Brain microvascular endothelial cell (primary cell): ENCODE data around the gene RGS18.
A peak's percentile ranks its signal among the peaks of the same experiment; 100 is the strongest.
"Not testable (repeated sequence)": the region's sequence is repeated elsewhere in the genome, so short reads cannot be mapped to it uniquely, and the experiment has no call there.

Experiments used
- DNase-seq: peaks from one replicate; pipeline ENCODE4 v3.0.0-alpha.2; 2020
- H3K27ac ChIP-seq: fragments of 250-450 bp; sonication (Bioruptor Pico); 2 replicates; pipeline ENCODE4 v1.5.1; 2020; ENCODE audit warnings: mild to moderate bottlenecking, moderate library complexity
- H3K27me3 ChIP-seq: fragments of 250-450 bp; sonication (Bioruptor Pico); replicated peaks from 2 replicates; pipeline ENCODE4 v1.5.1; 2020; ENCODE audit warnings: mild to moderate bottlenecking
- H3K36me3 ChIP-seq: fragments of 250-450 bp; sonication (Bioruptor Pico); replicated peaks from 2 replicates; pipeline ENCODE4 v1.5.1; 2020; ENCODE audit warnings: mild to moderate bottlenecking
- H3K4me3 ChIP-seq: 2 replicates; pipeline ENCODE4 v1.5.1; 2011; ENCODE audit warnings: low read depth, mild to moderate bottlenecking, control low read depth, low read length, moderate library complexity
- CTCF ChIP-seq: IDR thresholded peaks from 2 replicates; pipeline ENCODE4 v1.5.1; 2011; ENCODE audit warnings: low read depth, mild to moderate bottlenecking, moderate library complexity, low read length, control low read depth, inconsistent platforms; ENCODE audit errors: missing control alignments
- in situ Hi-C: cut with HindIII; loops from 2 replicates; pipeline ENCODE4 v1.10.0; 2017; ENCODE audit warnings: low sequenced_read_pairs, low pct_ligation_motif_present

RGS18 gene

DNA sequence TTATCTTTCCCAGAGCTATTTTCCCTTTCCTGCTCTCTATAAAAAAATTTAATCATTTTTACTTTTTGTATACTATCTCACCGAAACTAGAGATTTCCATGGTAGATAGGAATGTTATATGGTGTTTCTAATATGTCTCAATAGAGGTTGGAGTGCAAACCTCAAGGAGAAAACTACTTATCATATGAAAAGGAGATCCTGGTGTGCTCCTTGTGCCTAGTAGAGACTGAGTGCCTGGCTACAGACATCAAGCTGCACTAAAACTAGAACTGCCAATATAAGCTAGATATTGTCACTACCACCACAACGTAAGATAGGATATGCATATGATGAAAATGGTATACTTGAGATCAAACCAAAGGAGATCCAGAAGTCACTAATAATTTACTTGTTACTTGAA, 67.0 kb downstream of the RGS18 start:
- Histone ChIP-seq H3K36me3 (no peaks in the 10 kb centered on the region), H3K4me3 (no peak overlapping the region), H3K27ac (no peak overlapping the region), H3K27me3 (no peaks in the 10 kb centered on the region)
- no peak for DNase-seq
- in situ Hi-C loops: no loop called here
- TF ChIP-seq CTCF: no peak

GRCh38 chr1:192225703-192226102, 67.4 kb downstream of the RGS18 start:
- no peak for TF ChIP-seq CTCF
- Histone ChIP-seq H3K27me3 (no peaks in the 10 kb centered on the region), H3K4me3 (no peak overlapping the region), H3K36me3 (no peaks in the 10 kb centered on the region), H3K27ac (peak overlapping the region; percentile 25)
- DNase-seq: peak; percentile 18
- in situ Hi-C loops: no loop called here

DNA sequence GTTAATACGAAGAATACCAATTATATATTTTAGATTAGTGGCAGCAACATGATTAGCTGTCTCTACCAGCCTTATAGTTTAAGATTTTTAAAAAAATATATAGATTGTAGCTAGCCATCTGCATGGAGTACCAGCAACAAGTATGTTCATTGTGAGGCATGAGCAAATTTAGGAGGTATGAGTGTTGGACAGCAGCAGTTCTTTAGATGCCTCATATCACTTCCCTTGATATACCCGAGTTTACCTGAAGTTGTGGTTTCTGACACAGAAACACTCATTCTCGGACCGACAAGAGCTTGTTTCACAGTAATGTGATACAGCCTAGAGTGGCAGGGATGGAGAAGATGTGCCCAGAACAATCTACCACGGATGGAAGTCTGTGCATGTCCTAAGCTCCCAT, 69.1 kb downstream of the RGS18 start:
- H3K36me3 ChIP-seq: no peaks in the 10 kb centered on the region
- DNase-seq: no peak
- H3K27ac ChIP-seq: no peak overlapping the region
- TF ChIP-seq CTCF: no peak
- no peak overlapping the region for H3K4me3 ChIP-seq
- no peaks in the 10 kb centered on the region for H3K27me3 ChIP-seq
- in situ Hi-C loops: no loop called here

DNA sequence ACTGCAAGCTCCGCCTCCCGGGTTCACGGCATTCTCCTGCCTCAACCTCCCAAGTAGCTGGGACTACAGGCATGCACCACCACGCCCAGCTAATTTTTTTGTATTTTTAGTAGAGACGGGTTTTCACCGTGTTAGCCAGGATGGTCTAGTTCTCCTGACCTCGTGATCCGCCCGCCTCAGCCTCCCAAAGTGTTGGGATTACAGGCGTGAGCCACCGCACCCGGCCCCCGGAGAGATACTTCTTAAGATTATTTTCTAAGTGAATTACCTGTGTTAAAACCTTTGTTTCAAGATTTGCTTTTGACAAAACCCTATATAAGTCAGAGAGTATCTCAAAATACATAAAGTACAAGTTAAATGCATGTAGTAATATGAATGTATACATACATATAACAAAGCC, 69.7 kb downstream of the RGS18 start:
- H3K4me3 ChIP-seq, DNase-seq, in situ Hi-C loops, H3K36me3 ChIP-seq, H3K27ac ChIP-seq, H3K27me3 ChIP-seq: not testable (repeated sequence)

DNA sequence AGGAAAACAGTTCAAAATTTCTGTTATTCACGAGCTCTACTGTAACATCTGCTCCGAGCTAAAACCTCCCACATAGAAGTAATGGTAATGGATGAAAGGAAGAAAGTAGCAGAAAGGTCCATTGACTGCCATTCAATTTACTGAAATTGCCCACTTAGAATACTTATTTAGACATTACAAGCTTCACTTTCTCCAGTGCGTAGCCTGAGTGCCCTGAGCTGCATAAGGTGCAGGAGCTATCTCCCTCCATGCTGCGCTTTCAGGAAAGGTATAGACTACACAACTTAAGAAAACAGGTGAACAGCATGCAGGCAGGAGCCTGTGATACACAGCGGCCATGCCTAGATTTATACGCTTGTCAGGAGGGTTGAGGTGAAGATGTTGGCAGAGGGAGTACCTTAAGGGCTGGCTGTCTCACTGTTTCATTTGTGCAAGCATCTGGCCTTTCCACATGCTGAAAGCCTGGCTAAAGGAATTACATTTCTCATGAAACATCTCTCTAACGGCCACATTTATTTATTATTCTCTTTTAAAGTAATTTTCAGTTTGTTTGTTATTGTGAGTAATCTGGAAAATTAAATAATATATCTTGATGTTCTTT, 74.7 kb downstream of the RGS18 start:
- Histone ChIP-seq H3K36me3 (no peaks in the 10 kb centered on the region), H3K4me3 (no peak overlapping the region), H3K27me3 (no peaks in the 10 kb centered on the region), H3K27ac (no peak overlapping the region)
- DNase-seq: no peak
- no peak for TF ChIP-seq CTCF
- in situ Hi-C loops: no loop called here

- in situ Hi-C loops: no loop called here
- TF ChIP-seq CTCF: peak; percentile 19
These were observed 76.9 kb downstream of the RGS18 start for GRCh38 chr1:192235127-192235526.

More at GRCh38 chr1:192235127-192235526, 76.9 kb downstream of the RGS18 start:
- Histone ChIP-seq H3K36me3 (no peaks in the 10 kb centered on the region), H3K4me3 (no peak overlapping the region), H3K27me3 (no peaks in the 10 kb centered on the region), H3K27ac (no peak overlapping the region)
- peak; percentile 39 for DNase-seq
